SW 1271 (cell line): ENCODE results near the gene AUTS2.

Source experiments
- DNase-seq, 2 experiments: peaks; one replicate each; lab custom pipeline; 2025; lab: John Stamatoyannopoulos, UW

The AUTS2 gene

DNA sequence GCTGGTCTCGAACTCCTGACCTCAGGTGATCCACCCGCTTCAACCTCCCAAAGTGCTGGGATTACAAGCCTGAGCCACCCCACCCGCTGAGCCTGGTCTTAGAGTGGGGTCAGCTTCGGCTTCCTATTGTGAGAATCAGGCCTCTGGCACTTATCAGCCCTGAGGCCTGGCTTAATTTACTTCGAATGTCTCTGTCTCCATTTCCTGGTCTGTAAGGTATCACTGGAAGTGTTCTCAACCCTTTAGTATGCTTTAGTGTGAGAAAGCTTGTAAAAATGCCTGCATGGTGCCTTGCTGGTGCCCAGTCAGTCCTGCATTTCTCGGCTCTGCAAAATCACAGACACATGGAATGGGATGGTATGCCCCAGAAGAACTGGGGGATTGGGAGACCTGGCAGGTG is 862.3 kb downstream of the AUTS2 start:
- DNase-seq = no peak

DNA sequence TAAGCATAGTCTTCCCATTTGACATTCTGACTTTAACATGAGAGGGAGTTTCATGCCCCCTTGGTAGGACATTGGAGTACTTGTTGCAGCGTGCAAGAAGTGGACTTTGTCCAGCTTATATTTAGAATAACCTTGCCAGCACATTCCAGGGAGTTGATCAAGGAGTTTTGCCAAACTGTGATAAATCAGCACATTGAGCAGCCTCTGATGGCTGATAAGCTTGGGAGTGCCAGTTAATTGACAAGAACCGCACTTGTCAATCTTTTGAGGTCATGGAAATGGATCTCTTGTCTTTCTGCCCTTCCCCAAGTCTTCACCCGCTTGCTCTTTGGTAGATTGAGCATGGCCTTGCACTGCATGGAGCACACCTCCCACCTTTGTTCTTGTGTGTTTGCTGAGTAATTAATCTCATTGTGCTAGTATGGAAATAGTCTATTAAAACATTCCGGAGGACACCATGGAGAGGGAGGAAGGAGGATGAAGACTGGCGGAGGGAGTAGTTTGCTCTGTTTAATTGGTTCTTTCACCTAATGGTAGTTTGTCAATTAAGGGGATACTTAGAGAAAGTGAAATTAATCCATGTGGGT is 865.2 kb downstream of the AUTS2 start:
- DNase-seq = no peak

DNA sequence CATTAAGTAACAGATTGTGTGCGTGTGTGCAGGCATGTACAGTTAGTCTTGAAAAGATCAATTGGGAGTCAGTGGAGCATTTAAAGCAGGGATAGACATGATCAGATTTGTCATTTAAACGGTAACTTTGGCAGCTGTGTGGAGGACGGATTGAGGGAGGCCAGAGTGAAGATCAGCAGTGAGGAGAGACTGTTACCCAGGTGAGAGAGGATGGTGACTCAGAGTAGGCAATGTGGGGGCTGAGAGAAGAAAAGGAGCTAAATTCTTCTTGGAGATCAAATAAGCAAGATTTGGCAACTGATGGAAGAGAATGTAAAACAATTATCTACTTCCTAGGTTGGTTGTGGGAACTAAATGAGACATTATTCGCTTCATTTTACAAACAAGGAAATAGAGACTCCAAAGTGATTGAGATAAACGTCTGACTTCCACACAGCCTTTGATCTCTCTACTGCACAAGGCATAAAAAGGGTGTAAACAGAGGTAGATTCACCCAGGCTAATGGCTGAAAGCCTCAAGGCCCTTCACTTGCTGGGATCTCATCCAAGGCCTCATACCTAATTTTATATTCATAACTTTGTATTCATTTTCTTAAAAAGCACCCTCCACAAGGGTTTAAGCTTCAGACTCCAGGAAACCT is 868.6 kb downstream of the AUTS2 start:
- no peak for DNase-seq

DNA sequence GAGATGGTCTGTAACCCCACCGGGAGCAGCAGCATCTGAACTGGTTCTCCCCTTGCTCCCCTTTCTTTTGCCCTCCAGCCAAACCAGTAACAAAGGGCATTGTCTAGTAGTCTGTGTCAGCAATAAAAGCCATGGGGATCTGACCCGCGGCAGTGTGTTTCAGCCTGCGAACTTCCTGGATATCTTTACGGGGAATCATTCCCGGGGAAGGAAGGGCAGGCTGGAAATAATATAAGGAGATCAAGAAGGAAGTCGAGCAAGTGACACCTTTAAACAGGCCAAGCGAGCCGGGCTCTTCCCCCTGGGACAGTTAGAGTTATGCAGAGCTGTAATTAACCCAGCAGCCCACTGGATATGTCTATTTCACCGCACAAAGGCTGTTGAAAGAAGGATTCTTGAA is 872.5 kb downstream of the AUTS2 start:
- no peak for DNase-seq

DNA sequence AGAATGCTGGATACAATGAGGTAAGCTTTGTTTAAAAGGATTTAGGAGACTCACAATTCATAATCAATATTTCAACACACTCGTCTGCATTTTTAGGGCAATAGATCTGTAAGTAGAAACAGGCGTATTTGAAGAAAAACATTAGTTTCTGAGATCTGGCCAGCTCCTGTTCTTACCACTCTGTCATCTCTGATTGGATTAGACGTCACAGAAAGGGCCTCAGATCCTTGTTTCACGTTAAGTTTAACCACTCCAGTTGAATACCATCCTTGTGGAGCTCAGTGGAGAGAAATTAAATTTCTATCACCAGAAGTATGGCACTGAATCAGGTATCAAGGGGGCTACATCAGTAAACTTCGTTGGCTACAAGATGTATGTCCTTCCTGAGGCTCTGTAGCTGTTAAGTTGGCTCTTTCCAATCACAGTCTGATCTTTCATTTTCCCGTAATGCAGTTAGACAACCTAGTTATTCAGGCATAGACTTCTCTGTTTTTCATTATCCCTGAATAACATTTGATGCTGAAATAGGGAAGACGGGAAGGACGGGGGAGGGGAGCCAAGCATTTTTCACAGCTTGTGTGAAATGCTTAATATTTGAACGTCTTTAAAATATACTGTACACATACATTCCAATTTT is 874.4 kb downstream of the AUTS2 start:
- no peak for DNase-seq

DNA sequence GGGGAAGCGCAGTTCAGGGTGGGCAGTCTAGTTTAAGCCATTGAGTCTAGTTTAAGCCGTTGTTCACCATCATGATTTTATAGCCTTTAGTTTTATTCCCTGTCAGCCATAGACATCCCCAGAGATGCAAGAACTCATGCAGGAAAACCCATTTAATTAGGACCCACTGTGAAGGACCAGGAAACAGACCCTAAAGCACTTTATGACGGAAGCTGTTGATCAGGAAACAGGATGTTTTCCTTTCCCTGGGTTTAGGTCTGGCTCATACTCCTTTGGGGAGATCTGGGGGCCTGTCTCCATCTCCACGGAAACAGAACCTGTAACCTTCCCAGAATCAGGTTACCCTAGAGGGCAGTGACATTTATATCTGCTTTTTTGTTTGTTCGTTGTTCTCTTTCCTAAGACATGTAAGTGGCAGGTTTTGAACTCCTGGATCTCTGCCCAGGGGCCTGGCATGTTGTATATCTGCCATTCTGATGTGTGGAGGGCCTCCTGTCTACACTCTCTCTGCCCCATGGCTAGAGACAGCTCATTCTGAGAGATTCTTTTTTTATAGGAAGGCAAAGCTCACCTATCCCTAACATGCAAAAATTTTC is 876.5 kb downstream of the AUTS2 start:
- no peak for DNase-seq

DNA sequence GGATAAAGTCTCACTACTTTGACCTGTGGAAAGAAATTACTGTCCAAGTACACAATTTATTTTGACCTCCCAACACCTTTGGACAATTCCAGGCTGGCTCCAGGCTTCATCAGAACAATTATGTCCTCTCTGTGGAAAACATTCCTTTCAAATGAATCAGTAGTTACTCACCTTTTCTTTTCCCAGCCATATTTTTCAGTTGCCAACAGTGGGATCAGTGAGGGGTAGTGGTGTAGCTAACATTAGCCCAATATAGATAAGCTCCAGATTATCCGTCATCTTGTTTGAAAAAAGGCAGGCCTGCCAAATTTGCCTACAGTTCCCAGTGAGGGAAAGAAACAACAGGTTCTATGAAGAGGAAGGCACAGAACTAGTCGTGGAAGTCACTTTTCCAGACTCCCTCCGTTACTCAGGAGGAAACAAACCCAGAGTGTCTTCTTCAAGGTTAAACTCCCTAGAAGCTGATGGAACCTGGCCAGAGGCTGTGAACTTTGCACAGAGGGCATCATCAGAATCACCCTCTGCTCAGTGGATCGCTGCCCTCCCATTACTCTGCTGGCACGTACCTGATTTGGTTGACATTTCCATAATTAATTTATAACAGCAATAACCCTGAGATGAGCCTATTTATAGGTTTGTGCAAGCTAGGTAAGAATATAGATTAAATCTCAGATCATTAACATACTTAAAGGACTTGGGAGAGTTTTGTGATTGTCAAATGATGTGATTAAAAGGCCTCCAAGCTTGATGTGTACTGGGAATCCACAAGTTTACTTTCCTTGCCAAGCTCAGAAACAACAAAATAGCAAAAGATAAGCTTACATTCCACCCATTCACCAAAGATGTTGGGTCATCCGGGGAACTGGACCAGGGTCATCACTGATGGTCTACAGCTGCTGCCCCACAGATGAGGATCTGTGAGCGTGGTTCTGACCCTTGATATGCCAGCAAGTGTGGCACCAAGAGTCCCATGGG is 879.0 kb downstream of the AUTS2 start:
- DNase-seq = no peak

DNA sequence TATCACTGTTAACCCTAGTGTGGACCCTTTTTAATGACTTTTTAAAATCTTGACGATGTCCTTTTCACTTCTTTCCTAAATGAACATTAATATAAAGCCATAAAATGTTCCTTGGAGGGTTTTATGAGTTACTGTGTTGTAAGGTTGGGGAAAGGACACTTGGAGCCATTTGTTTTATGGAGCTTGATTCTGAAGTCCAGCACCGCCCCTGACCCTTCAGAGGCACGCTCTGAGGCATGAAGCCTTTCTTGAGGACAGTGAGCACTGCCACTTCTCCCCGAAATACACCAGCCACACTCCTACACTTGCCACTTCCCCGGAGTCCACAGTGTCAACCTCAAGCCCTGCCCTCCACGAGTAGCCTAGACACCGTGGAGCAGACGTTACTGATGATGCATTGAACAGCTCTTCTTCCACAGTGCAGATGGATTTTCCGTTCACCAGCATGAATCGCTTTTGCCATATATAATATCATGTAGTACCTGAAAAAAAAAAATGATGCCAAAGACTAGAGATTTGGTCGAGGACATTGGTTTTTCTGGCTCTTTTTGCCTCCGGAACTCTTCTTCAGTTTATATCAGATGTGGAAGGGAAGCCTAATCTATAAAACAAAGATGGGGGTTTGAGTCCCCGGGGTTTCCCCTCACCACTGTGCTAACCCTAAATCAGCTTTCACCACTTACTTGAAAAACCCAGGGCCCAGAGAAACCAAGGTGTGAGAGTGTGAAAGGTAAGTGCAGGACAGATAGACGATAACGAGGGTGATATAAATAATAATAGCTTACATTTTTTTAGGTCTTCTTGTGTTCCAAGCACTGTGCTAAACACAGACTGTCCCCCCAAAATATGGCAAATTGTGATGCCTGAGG is 881.1 kb downstream of the AUTS2 start:
- DNase-seq = no peak

DNA sequence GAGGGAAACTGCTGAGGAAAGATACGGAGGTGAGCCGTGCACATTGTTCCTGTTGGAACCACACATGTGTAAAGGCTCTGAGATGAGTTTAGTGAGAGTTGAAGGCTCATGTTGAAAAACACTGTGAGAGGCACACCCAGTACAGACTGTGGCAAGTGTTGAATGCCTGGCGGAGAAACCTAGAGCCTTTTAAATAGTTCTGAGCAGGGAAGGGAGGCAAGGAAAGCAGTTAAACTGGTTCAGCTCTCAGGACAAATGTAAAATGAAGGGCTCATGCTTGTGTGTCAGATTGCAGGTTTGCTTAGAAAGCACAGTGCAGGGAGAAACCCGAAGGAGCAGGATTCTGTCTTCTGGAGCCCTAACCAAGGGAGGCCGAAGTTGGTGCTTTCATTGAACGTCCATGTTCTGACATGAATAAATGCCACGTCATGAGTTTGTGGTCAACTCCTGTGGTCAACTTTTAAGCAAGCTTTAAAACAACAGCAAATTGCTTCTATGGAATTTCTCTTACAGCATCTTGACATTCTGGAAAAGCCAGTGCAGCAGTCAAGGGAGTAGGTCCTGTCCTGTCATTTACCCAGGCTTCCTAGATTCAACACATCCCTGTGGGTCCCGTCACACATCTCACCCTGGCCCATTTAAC is 882.8 kb downstream of the AUTS2 start:
- DNase-seq = no peak

DNA sequence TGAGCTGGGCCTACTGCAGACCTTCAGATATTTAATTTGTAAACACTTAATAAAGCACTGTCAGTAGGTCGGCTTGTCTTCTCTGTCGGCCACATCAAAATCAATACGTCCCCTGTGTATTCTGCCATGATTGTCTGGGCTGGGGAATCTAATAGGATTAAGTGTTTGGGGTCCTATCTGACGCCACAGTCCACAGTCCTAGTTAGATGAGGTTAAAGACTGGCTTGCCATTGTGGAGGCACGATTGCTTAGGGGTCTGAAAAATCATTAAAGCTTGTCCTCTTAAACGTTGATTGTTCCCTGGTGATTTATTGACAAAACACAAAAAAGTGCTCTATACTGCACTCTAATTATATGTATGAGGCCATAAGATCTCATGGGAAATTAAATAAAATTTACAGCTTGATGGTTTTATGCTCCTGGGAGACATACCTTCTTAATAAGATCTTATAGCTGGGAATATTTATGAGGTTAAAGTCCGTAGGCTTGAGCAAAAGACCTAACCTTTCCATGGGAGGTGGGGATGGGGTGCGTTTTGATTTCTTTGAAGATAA is 883.4 kb downstream of the AUTS2 start:
- DNase-seq = no peak

DNA sequence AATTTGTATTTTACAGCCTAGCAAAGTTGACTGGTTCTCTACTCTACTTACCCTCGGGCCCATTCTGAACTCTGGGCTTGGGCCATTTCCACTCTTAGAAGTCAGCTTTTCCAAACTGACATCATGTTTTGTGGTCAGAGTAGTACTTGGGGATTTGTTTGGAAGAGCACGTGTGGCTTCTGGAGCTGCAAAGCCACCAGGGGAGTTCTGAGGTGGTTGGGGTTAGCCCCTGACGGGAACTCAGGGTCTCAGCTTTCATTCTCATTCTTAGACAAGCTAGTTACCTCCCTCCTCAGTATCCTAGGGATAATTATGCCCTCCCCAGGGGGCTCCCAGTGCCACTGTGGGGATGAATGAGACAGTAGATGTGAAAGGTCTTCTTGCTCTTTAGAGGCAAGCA is 886.0 kb downstream of the AUTS2 start:
- no peak for DNase-seq

DNA sequence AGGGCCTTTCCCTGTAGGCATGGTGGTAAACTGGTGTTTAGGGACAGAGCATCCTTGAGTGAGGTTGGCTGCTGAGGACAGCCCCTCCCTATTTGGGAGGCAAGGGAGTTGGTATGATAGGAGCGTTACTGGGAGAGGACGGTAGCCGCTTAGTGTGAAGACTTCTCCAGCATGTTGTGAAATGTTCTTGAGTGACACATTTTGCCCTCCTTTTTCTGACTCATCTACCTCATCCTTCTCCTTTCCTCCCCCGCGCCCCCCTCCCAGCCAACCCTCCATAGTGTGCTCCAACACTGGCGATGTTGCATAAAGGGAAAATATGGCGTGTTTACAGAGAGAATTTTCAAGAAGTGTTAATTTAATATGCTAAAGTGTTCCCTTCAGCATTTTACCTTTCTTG is 888.7 kb downstream of the AUTS2 start:
- no peak for DNase-seq

DNA sequence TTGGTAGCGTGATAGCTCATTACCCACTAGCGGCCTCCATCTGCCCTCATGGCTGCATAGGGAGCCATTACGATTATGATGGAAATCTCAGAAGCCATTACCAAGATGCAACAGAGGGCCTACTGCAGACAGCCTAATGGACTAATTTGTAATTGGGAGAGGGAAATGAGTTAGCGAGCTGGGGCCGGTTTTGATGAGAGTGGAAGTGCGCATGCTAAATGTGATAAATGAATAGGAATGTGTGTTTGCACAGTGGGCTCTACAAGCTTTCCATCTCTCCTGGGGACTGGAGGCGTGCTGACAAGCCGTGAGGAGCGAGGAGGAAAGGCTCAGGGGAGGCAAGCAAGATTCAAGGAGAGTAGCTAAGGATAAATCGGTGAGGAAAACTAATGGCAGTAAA is 889.2 kb downstream of the AUTS2 start:
- no peak for DNase-seq

DNA sequence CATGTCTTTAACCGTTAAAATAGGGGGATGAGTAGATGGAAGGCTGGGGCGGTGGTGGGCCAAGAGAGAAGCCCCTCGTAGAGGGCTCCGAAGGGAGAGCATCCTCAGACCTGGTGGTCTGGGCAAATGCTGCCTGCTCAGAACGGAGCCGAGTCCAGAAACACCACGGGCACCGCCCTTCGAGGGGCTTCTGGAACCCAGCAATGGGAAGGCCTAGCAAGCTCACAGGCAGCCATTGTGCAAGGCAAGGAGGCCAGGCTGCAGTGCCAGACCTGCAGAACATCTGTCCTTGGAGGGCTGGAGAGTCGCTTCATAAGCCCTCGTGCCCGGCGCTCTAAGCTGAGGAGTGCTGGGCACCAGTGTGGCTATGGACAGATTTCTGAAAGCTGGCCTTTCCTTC is 889.6 kb downstream of the AUTS2 start:
- no peak for DNase-seq

DNA sequence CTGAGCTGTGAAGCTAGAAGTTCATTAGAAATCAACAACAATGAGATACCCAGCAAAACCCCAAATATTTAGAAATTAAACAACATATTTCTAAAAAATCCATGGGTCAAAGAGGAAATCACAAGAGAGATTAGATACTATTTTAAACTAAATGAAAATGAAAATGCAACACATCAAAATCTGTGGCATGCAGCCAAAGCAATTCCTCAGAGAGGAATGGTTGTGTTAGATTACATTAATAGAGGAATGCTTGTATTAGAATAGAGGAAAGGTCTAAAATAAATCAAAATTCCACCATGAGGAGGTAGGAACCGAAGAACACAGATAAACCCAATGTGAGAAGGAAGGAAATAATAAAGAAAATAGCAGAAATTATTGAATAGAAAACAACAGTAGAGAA is 891.5 kb downstream of the AUTS2 start:
- DNase-seq = no peak

DNA sequence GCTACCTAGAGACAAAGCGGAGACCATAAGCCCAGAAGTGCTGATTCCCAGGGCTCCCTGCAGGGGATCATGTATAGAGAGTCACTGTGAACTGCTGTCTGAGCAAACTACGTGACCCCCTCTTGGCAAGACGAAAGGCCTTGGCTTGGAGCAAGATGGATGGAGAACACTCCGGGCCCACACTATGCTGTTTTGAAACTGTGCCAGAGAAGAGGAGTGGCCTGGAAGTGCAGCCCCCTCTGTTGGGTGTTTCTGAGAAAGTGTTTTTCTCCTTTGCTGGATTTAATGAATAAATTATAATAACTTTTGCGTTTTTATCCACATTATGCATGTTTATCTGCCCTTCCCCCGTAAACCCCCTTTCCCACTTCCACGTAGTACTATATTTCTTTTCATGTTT is 894.4 kb downstream of the AUTS2 start:
- no peak for DNase-seq

DNA sequence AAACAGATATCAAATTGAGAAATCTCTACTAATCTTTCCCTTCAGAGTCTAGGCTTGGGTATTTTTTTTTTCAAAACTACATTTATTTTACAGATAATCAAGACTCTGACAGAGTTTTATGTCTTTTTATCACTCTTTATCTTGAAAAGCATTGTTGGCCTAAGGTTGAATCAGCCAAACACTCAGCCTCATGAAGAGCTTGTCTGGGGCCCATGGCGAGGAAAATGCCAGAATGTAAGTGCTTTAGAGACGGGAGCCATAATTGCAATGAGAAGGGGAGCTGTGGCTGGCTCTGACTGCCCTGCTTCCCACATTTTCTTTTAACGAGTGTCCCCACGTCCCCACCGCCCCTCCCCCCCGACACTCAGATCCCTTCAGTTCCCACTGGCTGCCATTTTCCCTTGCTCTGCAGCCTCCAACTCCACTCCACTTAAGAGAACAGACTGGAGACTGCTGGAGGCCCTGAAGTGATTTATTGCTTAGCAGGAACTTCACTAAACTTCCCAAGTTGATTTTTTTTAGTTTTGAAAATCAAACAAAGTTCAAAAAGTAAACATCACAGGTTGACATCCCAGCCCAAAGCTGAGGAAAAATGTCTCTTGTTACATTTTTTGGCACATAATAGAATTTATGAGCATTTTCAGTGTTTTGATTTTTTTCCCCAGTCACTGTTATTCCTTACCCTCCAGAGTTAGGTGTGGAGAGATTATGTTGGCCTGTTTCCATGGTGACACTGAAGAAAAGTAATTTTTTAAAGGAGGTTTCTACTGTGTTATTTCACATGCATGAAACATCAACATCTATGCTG is 896.2 kb downstream of the AUTS2 start:
- no peak for DNase-seq

DNA sequence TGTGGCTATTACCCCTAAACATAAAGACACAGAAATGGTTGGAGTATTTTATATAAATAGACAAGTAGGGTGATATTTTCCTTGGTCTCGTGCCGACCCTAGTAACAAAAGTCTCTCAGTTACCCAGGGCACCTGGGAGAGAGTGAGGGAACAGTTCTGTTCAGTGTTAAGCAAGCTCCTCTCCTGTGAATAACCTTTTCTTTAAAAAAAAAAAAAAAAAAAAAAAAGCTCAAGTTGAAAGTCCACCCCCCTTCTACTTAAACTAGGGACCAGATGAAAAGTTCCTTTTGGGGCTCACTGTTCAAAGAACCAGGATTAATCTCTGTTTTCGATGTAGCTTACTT is 896.7 kb downstream of the AUTS2 start:
- DNase-seq = no peak

DNA sequence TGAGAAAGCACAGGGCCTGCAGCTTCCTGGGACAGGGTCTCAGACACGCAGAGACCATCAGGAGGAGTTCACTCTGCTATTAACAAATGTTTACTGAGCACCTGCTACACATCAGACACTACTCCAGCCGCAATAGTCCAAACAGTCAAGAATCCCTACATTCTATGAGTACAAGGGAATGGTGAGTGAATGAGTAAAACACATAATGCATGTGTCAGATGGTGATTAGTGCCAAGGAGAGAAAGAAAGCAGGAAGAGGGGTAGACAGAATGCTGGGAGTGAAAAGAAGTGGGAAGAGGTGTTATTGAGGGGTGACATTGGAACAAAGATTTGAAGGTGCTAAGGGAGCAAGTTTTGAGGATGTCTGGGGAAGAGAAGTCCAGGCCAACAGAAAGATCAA is 899.5 kb downstream of the AUTS2 start:
- no peak for DNase-seq
